Psoas muscle (tissue), 8 donors: ENCODE measurements around the gene SUMO4. TPM values are rescaled to one million over a fixed set of nuclear protein-coding genes. Genes with fewer than 3 reads are reported as not detected.
"Not testable (repeated sequence)": the region's sequence is repeated elsewhere in the genome, so short reads cannot be mapped to it uniquely, and the experiment has no call there.

Experiments used
- ATAC-seq, 4 donors: fragments of 200-7000 bp; cut with Tn5 transposase; one replicate each; pipeline ENCODE4 v1.9.1; 2020; ENCODE audit warnings: moderate library complexity in 3 of 4, mild to moderate bottlenecking in 2 of 4
- DNase-seq, 2 donors: peaks; one replicate each; pipeline ENCODE4 v3.0.0-alpha.2; 2020
- H3K27ac ChIP-seq: fragments of 200-600 bp; one replicate; pipeline ENCODE4 v1.8.0; 2022
- H3K27me3 ChIP-seq, 3 donors: fragments of 200-600 bp in 1 of 3; one replicate each; pipeline versions ENCODE4 v1.6.1 to v1.8.0; 2013 to 2022; ENCODE audit warnings: low read length in 2 of 3, mild to moderate bottlenecking in 2 of 3, moderate library complexity in 1 of 3; ENCODE audit not compliant: insufficient read depth in 3 of 3
- H3K36me3 ChIP-seq, 2 donors: fragments of 200-600 bp in 1 of 2; one replicate each; pipeline versions ENCODE4 v1.6.1 to v1.8.0; 2013 to 2022; ENCODE audit warnings: low read depth in 1 of 2, mild to moderate bottlenecking in 1 of 2, moderate library complexity in 1 of 2; ENCODE audit not compliant: insufficient read depth in 1 of 2
- H3K4me1 ChIP-seq: fragments of 200-600 bp; one replicate; pipeline ENCODE4 v1.8.0; 2022
- H3K4me3 ChIP-seq: fragments of 200-600 bp; one replicate; pipeline ENCODE4 v1.8.0; 2022; ENCODE audit warnings: mild to moderate bottlenecking
- H3K9me3 ChIP-seq: fragments of 200-600 bp; one replicate; pipeline ENCODE4 v1.8.0; 2022
- WGBS, 3 donors: extraction: QIAGEN DNeasy Blood & Tissue Kit; methylation state at CpG; one replicate each; pipeline versions ENCODE4 v1.1.6 to v1.1.7; 2013; 5-methylcytosine and 5-hydroxymethylcytosine counted together
- intact Hi-C, 2 donors: fragments of 100-400 bp; cut with DNase I; formaldehyde crosslinking; loops; one replicate each; pipeline versions ENCODE4 v1.11.0 to v1.14.2; 2022
- polyA plus RNA-seq, 3 donors: library from polyadenylated mRNA; stranded (reverse); fragments of 200-250 nt; gene quantifications; one replicate each; pipeline ENCODE4 v1.2.3, GENCODE V29; 2013
- total RNA-seq, 4 donors: library from RNA; stranded (reverse); fragmentation: NEBNext Ultra II Directional in 2 of 4; extraction: Animal tissue kit (Norgen Biotek cat#: 25700) in 2 of 4; gene quantifications; one replicate each; pipeline versions ENCODE4 v1.2.1 to v1.2.4, GENCODE V29; 2021 to 2023
- TF ChIP-seq, protein P1 (sequence below): fragments of 200-600 bp; IDR thresholded peaks from one replicate; pipeline ENCODE4 v1.8.0; 2022; ENCODE audit warnings: antibody characterized with exemption
- donor health status: healthy with polysubstance abuse.
- donor health status: DM: no; HTN: no; CAD: no; lungs with moderate emphysema.
- donor health status: Bipolar disorder and iron deficiency.
- donor health status: healthy.
- donor health status: DM: yes; HTN: yes; CAD: no.
- donor health status: DM: no; HTN: no; CAD: no.
- donor health status: DM: no; HTN: no; CAD: no.
- donor health status: DM: yes; HTN: yes; CAD: no.

The SUMO4 gene
- total and polyA plus RNA-seq, 7 donors: 0.16 to 0.42 (median 0.32) TPM; not detected in 2

DNA sequence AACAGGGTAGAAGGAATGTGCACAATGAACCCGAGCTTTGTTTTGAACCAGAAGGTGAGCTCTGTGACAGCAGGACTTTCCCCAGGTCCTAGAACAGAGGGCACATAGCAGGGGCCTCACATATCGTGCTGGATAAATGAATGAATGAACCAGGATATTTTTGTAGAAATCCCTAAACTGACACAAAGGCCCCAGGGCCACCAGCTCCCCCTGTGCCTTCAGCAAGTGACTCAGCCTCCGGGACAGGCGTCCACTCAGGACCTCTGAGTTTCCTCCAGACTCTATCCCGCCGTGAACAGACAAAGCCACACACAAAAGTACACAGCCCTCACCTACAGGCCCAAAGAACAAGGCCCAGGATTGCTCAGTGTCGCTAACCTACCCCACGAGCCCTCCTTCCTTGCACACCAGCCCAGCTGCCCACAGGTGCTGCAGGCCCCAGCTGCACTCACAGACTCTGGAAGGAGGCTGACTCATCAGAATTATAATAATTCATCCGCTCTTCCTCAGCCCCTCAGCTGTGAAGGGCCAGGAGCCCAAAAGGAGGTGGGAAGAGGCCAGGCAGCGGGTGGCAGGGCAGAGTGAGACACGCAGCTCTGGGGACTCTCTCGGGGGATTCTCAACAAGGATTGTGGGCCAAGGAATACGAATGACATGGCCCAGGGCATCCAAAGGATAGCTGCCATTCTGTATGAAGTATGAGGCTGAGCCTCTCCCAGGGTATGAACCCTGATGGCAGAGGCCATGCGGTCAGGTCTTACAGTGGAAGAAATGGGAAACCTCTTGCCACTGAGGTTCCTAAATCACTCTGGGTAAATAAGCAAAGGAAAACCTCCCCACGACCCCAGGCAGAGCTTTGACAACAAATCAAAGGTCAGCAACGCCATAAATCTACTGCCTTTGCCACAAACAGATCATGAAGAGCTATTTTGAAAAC is 40.9 kb downstream of the SUMO4 start:
- intact Hi-C loops: no loop called here
- no peaks in the 10 kb centered on the region for H3K9me3 ChIP-seq
- 75 to 76% (median 75%) methylated on average over 16 of the region's 16 CpGs for WGBS, 3 donors
- H3K4me3 ChIP-seq: no peak overlapping the region
- peaks cover 0 to 2% (median 0%) of the 10 kb centered on the region in 3 donors for H3K27me3 ChIP-seq
- no peak overlapping the region for H3K27ac ChIP-seq
- ATAC-seq (no peak), DNase-seq (no peak)
- no peaks in the 10 kb centered on the region for H3K4me1 ChIP-seq
- H3K36me3 ChIP-seq: no peaks in the 10 kb centered on the region
- TF ChIP-seq, protein P1, sequence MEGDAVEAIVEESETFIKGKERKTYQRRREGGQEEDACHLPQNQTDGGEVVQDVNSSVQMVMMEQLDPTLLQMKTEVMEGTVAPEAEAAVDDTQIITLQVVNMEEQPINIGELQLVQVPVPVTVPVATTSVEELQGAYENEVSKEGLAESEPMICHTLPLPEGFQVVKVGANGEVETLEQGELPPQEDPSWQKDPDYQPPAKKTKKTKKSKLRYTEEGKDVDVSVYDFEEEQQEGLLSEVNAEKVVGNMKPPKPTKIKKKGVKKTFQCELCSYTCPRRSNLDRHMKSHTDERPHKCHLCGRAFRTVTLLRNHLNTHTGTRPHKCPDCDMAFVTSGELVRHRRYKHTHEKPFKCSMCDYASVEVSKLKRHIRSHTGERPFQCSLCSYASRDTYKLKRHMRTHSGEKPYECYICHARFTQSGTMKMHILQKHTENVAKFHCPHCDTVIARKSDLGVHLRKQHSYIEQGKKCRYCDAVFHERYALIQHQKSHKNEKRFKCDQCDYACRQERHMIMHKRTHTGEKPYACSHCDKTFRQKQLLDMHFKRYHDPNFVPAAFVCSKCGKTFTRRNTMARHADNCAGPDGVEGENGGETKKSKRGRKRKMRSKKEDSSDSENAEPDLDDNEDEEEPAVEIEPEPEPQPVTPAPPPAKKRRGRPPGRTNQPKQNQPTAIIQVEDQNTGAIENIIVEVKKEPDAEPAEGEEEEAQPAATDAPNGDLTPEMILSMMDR: no peak

DNA sequence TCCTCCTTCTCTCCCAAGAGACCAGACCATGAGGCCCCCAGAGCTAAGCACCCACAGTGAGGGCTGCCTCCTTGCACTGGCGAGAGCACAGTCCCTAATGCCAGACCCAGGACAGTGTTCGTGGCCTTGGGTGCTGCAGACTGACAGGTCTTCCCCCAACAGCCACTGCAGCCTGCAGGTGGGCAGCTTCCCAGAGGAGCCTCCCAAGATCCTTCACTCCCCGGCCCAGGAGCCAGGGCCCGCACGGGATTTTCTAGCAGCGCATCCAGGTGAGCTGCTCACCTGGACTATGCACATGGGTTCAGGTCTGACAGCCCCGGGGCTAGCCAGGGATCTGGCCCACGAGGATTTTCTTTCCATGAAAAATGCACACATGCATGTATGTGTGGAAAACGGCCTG is 41.7 kb downstream of the SUMO4 start:
- TF ChIP-seq, protein P1: no peak
- no peaks in the 10 kb centered on the region for H3K4me1 ChIP-seq
- H3K9me3 ChIP-seq: no peaks in the 10 kb centered on the region
- DNase-seq: no peak
- whole genome bisulfite sequencing, 3 donors: 82 to 87% (median 85%) methylated on average over 9 of the region's 9 CpGs
- intact Hi-C loops: no loop called here
- no peaks in the 10 kb centered on the region for H3K36me3 ChIP-seq
- H3K27ac ChIP-seq: no peak overlapping the region
- no peak for ATAC-seq
- H3K4me3 ChIP-seq: no peak overlapping the region
- peaks cover 0 to 2% (median 0%) of the 10 kb centered on the region in 3 donors for H3K27me3 ChIP-seq

DNA sequence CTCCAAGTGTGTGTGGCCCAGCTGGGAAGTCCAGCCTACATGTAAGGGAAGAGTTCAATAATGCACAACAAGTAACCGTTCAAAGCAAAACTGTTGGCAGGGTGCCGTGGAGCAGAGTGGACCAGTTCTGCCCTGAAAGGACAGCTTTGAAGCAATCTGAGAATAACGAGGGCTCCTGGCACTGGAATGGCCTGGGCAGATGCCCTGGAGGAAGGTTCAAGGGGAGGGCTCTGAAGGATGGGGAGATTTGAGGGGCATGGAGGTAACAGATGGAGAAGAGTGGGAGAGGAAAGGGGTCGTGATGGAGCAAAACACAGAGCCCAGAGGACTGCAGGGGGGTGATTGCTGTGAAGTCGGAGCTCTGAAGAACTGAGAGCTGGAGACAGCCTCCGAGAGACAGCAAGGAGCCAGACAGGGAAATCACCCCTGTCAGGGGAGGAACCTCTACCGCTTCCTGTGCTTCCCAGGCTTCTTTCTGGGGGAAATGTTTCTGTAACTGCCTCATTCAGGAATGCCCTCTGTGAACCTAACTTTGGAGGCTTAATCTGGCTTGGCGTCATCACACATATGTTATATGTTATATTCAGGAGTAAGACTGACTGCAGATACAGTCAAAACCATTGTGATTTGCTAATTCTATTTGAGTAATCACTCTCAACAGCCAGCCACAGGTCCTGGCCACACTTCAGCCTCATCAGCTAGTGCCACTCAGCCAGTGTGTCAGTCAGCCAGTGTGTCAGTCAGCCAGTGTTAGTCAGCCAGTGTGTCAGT is 43.5 kb downstream of the SUMO4 start:
- DNase-seq (peak in 1 of 2 donors; percentile 26), ATAC-seq (no peak)
- H3K9me3 ChIP-seq: no peaks in the 10 kb centered on the region
- TF ChIP-seq, protein P1: no peak
- peaks cover 0 to 2% (median 0%) of the 10 kb centered on the region in 3 donors for H3K27me3 ChIP-seq
- intact Hi-C loops: no loop called here
- WGBS, 3 donors: 57 to 64% (median 63%) methylated on average over 8 of the region's 8 CpGs
- H3K4me3 ChIP-seq: no peak overlapping the region
- no peaks in the 10 kb centered on the region for H3K36me3 ChIP-seq
- no peaks in the 10 kb centered on the region for H3K4me1 ChIP-seq
- H3K27ac ChIP-seq: no peak overlapping the region

DNA sequence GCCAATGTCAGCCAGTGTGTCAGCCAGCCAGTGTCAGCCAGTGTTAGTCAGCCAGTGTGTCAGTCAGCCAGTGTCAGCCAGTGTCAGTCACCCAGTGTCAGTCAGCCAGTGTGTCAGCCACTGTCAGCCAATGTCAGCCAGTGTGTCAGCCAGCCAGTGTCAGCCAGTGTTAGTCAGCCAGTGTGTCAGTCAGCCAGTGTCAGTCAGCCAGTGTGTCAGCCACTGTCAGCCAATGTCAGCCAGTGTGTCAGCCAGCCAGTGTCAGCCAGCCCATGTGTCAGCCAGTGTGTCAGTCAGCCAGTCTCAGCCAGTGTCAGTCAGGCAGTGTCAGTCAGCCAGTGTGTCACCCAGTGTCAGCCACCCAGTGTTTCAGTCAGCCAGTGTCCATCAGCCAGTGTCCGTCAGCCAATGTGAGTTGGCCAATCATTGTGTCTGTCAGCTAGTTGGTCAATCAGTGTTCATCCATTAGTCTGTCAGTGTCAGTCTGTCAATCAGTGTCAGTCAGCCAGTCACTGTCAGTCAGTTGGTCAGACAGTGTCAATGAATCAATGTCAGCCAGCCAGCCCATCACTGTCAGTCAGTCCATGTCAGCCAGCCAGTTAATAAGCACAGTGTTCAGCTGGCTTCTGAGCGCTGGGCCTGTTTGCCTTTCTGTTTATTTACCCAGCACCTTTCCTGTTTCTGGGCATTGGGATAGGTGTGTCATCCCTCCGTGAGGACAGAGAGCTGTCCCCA is 44.5 kb downstream of the SUMO4 start:
- H3K27me3 ChIP-seq, H3K4me1 ChIP-seq, H3K9me3 ChIP-seq, ATAC-seq, H3K4me3 ChIP-seq, H3K27ac ChIP-seq, intact Hi-C loops, H3K36me3 ChIP-seq: not testable (repeated sequence)
- DNase-seq: peak in 1 of 2 donors; percentile 34
- WGBS, 3 donors: 63 to 90% (median 81%) methylated on average over 3 of the region's 3 CpGs
